OCI-LY1 (cell line): ENCODE measurements around the gene BABAM2.

Experiments used
- CTCF ChIP-seq: fragments of 200-600 bp; sonication (generic), shearing (Covaris generic); IDR thresholded peaks from 2 replicates; pipeline ENCODE4 v1.5.1; 2017; ENCODE audit warnings: mild to moderate bottlenecking, antibody characterized with exemption, low read length, moderate library complexity, mixed read lengths
- EZH2 ChIP-seq: fragments of 200-600 bp; sonication (generic), shearing (Covaris generic); IDR thresholded peaks from 2 replicates; pipeline ENCODE4 v1.8.0; 2017; ENCODE audit warnings: borderline replicate concordance, mixed run types, mild to moderate bottlenecking, antibody characterized with exemption, low read length, moderate library complexity, mixed read lengths

DNA sequence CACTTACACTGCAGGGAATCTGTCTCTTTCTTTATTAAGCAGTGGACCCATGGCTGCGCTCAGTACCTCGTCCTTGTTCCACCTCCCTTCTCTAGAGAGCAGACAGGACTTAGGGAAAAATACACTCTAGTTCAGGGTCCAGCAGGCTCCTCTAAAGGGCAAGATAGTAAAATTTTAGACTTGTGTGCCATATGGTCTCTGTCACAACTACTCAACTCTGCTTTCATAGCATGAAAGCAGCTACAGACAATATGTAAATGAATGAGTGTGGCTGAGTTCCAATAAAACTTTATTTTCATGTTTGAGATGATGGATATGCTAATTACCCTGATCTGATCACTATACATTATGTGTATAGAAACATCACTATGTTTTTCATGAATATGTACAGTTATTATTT, 163.1 kb downstream of the BABAM2 start:
- TF ChIP-seq CTCF (no peak), EZH2 (no peak)
